Hepatocyte (in vitro differentiated cells): ENCODE data around the gene KIF6. TPM values are rescaled to one million over a fixed set of nuclear protein-coding genes. Genes with fewer than 3 reads are reported as not detected.

ENCODE experiments used
- DNase-seq: peaks from one replicate; pipeline ENCODE4 v3.0.0-alpha.2; 2016; ENCODE audit warnings: low spot score
- H2AFZ ChIP-seq: fragments of 200-600 bp; sonication (generic); 2 replicates; pipeline ENCODE4 v1.6.0; 2016; ENCODE audit warnings: antibody characterized with exemption, mild to moderate bottlenecking
- H3K27ac ChIP-seq: fragments of 200-600 bp; sonication (generic); 2 replicates; pipeline ENCODE4 v1.5.1; 2016; ENCODE audit warnings: mild to moderate bottlenecking
- H3K27me3 ChIP-seq: fragments of 200-600 bp; sonication (generic); 2 replicates; pipeline ENCODE4 v1.6.1; 2016
- H3K36me3 ChIP-seq: fragments of 200-600 bp; sonication (generic); replicated peaks from 2 replicates; pipeline ENCODE4 v1.5.1; 2016; ENCODE audit warnings: low read depth; ENCODE audit not compliant: insufficient read depth
- H3K4me1 ChIP-seq: fragments of 200-600 bp; sonication (generic); 2 replicates; pipeline ENCODE4 v1.5.1; 2016; ENCODE audit warnings: mild to moderate bottlenecking, moderate library complexity; ENCODE audit not compliant: insufficient read depth
- H3K4me2 ChIP-seq: fragments of 200-600 bp; sonication (generic); 2 replicates; pipeline ENCODE4 v1.6.0; 2016
- H3K4me3 ChIP-seq: fragments of 200-600 bp; sonication (generic); 2 replicates; pipeline ENCODE4 v1.5.1; 2016; ENCODE audit warnings: mild to moderate bottlenecking
- H3K79me2 ChIP-seq: fragments of 200-600 bp; sonication (generic); 2 replicates; pipeline ENCODE4 v1.6.0; 2017; ENCODE audit warnings: mild to moderate bottlenecking
- H3K9me2 ChIP-seq: fragments of 200-600 bp; sonication (generic); replicated peaks from 2 replicates; pipeline ENCODE4 v1.6.0; 2017; ENCODE audit warnings: mild to moderate bottlenecking; ENCODE audit not compliant: insufficient read depth
- H3K9me3 ChIP-seq: fragments of 200-600 bp; sonication (generic); 2 replicates; pipeline ENCODE4 v1.5.1; 2016; ENCODE audit warnings: low read depth, mild to moderate bottlenecking
- H4K20me1 ChIP-seq: fragments of 200-600 bp; sonication (generic); 2 replicates; pipeline ENCODE4 v1.6.0; 2016; ENCODE audit warnings: mild to moderate bottlenecking; ENCODE audit not compliant: insufficient read depth, poor library complexity, severe bottlenecking
- CTCF ChIP-seq: fragments of 200-600 bp; sonication (generic); IDR thresholded peaks from 2 replicates; pipeline ENCODE4 v1.5.1; 2016; ENCODE audit warnings: antibody characterized with exemption, mild to moderate bottlenecking; ENCODE audit not compliant: poor library complexity
- EZH2 ChIP-seq: fragments of 200-600 bp; sonication (generic); IDR thresholded peaks from 2 replicates; pipeline ENCODE4 v1.6.1; 2016; ENCODE audit warnings: antibody characterized with exemption, mild to moderate bottlenecking, borderline replicate concordance
- EZH2phosphoT487 ChIP-seq: fragments of 200-600 bp; sonication (generic); IDR thresholded peaks from one replicate; pipeline ENCODE4 v1.6.1; 2018; ENCODE audit warnings: antibody characterized with exemption, mild to moderate bottlenecking, low read depth, moderate library complexity; ENCODE audit not compliant: unreplicated experiment, severe bottlenecking
- WGBS: methylation state at CpG from one replicate; pipeline ENCODE4 v1.1.6; 2016; ENCODE audit warnings: low lambda C conversion rate; ENCODE audit errors: missing lambda C conversion rate; 5-methylcytosine and 5-hydroxymethylcytosine counted together
- polyA plus RNA-seq: library from polyadenylated mRNA; unstranded; fragments of >200 nt; fragmentation: Nextera tagmentation; extraction: Ambion mirVana; gene quantifications from 2 replicates; pipeline ENCODE4 v1.2.1, GENCODE V29; 2016
- total RNA-seq: library from RNA; depleted of rRNA; stranded (reverse); fragments of >200 nt; gene quantifications from 2 replicates; pipeline ENCODE4 v1.2.3, GENCODE V29; 2014

KIF6 gene
- total and polyA plus RNA-seq, 2 experiments from 2014 or later: 0.87 to 2.3 TPM

- no peak for TF ChIP-seq EZH2phosphoT487
- no peak overlapping the region for H3K4me2 ChIP-seq
- H3K4me3 ChIP-seq: no peak overlapping the region
- H3K79me2 ChIP-seq: no peaks in the 10 kb centered on the region
- no peaks in the 10 kb centered on the region for H3K4me1 ChIP-seq
- H4K20me1 ChIP-seq: no peaks in the 10 kb centered on the region
- H3K27ac ChIP-seq: no peak overlapping the region
- H3K9me2 ChIP-seq: no peaks in the 10 kb centered on the region
- no peaks in the 10 kb centered on the region for H3K36me3 ChIP-seq
- H2AFZ ChIP-seq: no peak overlapping the region
- no peak for DNase-seq
- no peaks in the 10 kb centered on the region for H3K9me3 ChIP-seq
- no peaks in the 10 kb centered on the region for H3K27me3 ChIP-seq
Measured at GRCh38 chr6:39403304-39403703, 321.9 kb downstream of the KIF6 start.

GRCh38 chr6:39402239-39402751 lies 322.9 kb downstream of the KIF6 start:
- Histone ChIP-seq H3K4me2 (no peak overlapping the region), H3K79me2 (no peaks in the 10 kb centered on the region), H3K4me1 (no peaks in the 10 kb centered on the region), H3K9me2 (no peaks in the 10 kb centered on the region), H3K27me3 (no peaks in the 10 kb centered on the region), H3K9me3 (no peaks in the 10 kb centered on the region), H3K4me3 (no peak overlapping the region), H2AFZ (no peak overlapping the region), H3K36me3 (no peaks in the 10 kb centered on the region), H4K20me1 (no peaks in the 10 kb centered on the region), H3K27ac (no peak overlapping the region)
- DNase-seq: no peak
- no peak for TF ChIP-seq EZH2
- no peak for TF ChIP-seq EZH2phosphoT487
- TF ChIP-seq CTCF: no peak
- WGBS: 53% methylated on average over 7 of the region's 7 CpGs

GRCh38 chr6:39401376-39401775 lies 323.8 kb downstream of the KIF6 start:
- Histone ChIP-seq H3K4me3 (no peak overlapping the region), H3K9me3 (no peaks in the 10 kb centered on the region), H3K9me2 (no peaks in the 10 kb centered on the region), H4K20me1 (no peaks in the 10 kb centered on the region), H2AFZ (no peak overlapping the region), H3K27ac (no peak overlapping the region), H3K36me3 (no peaks in the 10 kb centered on the region), H3K4me2 (no peak overlapping the region), H3K79me2 (no peaks in the 10 kb centered on the region), H3K4me1 (no peaks in the 10 kb centered on the region), H3K27me3 (no peaks in the 10 kb centered on the region)
- no peak for DNase-seq
- no peak for TF ChIP-seq EZH2
- TF ChIP-seq CTCF: no peak
- no peak for TF ChIP-seq EZH2phosphoT487
- 96% methylated on average over 3 of the region's 3 CpGs for WGBS

- no peaks in the 10 kb centered on the region for H3K36me3 ChIP-seq
- H4K20me1 ChIP-seq: no peaks in the 10 kb centered on the region
- no peak for DNase-seq
- no peak overlapping the region for H3K4me2 ChIP-seq
- H3K79me2 ChIP-seq: no peaks in the 10 kb centered on the region
- no peak overlapping the region for H3K4me3 ChIP-seq
- no peak overlapping the region for H3K27ac ChIP-seq
- H3K9me2 ChIP-seq: no peaks in the 10 kb centered on the region
- H2AFZ ChIP-seq: no peak overlapping the region
- no peaks in the 10 kb centered on the region for H3K4me1 ChIP-seq
- H3K9me3 ChIP-seq: no peaks in the 10 kb centered on the region
- TF ChIP-seq EZH2: no peak
- H3K27me3 ChIP-seq: no peaks in the 10 kb centered on the region
- 99% methylated on average over 3 of the region's 3 CpGs for WGBS
Measured at GRCh38 chr6:39400026-39400425, 325.2 kb downstream of the KIF6 start.
